NCI-H2196 (cell line): Measurements from ENCODE around the gene MGAT5B.

ENCODE experiments used
- DNase-seq: peaks from one replicate; lab custom pipeline; 2025; ENCODE audit not compliant: unreplicated experiment; lab: John Stamatoyannopoulos, UW

MGAT5B gene

GRCh38 chr17:76879254-76879653, 11.1 kb downstream of the MGAT5B start:
- no peak for DNase-seq

DNA sequence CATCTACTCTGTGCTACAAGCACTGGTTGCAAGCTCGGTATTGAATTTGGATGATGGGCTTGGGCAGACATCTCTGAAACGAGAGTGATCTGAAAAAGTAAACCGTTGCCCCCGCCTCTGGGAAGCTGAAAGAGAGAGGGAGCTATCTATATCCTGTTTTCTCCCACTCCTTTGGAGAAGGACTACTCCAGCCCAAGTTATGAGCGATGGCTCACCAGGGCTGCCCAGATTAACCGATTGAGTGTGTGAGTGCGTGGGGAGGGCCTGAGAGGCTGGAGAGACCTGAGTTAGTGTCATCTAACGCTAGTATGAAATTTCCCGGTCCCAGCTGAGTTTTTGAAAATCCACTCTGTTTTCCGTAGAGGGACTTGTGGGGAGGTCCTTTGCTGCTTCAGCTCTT, 11.5 kb downstream of the MGAT5B start:
- no peak for DNase-seq

- DNase-seq = no peak
Observed at GRCh38 chr17:76880268-76880667, 12.1 kb downstream of the MGAT5B start.

DNA sequence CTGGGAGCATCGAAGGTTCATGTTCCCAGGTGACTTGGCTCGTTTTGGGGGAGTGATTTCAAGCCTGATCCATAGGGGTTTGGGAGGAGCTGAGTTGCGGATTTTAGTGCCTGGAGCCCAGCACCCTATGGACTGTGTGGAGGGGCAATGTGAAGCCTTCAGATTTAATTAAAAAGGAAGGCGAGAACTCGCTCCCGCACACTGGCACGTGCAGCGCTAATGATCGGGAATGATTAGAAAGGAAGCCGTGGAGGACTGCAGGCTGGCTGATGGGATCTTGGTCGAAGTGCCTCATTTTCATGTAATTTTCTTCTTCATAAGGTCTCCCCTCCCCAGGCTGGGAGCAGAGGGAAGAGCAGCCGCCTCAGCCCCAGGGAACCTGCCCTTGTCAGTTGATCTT, 12.8 kb downstream of the MGAT5B start:
- no peak for DNase-seq

GRCh38 chr17:76881408-76881807, 13.2 kb downstream of the MGAT5B start:
- DNase-seq = no peak

- DNase-seq = no peak
Observed at GRCh38 chr17:76881966-76882365, 13.8 kb downstream of the MGAT5B start.

DNA sequence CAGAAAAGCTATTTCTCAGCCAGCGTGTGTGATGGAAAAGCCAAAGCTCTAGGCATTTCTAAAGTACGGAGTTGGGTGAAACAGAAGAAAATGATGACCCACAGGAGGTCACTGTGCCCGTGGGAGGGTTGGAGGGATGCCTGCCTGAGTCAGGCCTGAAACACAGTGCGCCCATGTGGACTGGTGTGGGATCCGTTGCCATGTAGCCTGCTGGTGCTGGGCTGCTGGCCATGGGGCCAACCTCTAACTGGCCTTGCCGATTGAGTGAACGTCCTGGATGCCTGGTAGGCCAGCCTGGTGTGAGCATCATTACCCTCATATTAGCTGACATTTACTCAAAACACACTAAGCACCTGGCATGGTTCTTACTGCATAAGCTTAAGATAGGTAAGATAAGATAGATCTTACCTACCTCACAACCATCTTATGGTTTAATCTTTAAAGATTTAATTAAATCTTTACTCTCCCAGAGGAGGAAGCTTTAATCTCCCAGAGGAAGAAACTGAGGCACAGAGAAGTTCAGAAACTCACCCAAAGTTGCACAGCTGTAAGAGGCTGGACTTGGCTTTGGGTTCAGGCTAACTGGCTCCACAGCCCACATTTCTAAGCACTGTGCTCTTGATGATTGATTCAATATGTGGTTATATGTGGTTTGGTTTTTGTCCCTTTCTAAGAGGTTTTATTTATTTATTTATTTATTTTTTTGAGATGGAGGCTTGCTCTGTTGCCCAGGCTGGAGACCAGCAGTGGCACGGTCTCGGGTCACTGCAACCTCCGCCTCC, 15.7 kb downstream of the MGAT5B start:
- DNase-seq = no peak

- no peak for DNase-seq
Observed at GRCh38 chr17:76884995-76885893, 17.0 kb downstream of the MGAT5B start.

GRCh38 chr17:76885894-76886290, 17.7 kb downstream of the MGAT5B start:
- DNase-seq = no peak

DNA sequence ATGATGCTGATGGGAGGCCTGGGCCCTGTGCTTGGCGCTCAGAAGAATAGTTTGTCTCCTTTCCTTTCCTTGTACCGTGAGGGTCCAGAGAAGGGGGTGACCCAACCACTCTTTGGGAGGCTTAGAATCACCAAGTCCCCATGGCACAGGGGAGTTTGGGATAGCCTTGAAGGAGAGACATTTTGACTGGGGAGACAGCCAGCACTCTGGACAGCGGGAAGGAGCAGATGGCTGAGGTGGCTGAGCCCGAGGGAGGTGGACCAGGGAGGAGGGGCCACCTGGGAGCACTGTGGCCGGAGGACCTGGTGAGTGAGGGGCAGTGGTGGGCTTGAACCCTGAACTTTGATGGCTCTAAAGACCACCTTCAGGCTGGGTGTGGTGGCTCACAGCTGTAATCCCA, 18.2 kb downstream of the MGAT5B start:
- no peak for DNase-seq

DNA sequence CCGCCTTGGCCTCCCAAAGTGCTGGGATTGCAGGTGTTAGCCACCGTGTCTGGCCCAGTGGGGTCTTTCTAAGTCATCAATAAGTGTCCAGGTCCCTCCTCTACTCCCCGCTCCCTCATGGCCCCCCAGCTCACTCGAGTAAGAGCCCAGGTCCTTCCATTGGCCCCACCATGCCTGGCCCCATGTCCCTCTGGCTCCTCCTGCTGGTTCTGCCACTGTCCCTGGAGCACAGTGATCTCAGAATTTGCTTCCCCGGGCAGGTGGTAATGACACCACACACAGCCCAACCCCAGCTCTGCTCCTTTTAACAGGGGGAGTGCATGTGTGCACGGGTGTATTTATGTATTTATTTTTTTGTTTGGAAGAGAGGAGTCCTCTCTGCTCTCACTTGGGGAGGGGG, 19.6 kb downstream of the MGAT5B start:
- DNase-seq = no peak

- no peak for DNase-seq
Observed at GRCh38 chr17:76888661-76889060, 20.5 kb downstream of the MGAT5B start.

- no peak for DNase-seq
Observed at GRCh38 chr17:76889323-76889722, 21.1 kb downstream of the MGAT5B start.

GRCh38 chr17:76892329-76892728, 24.1 kb downstream of the MGAT5B start:
- no peak for DNase-seq

DNA sequence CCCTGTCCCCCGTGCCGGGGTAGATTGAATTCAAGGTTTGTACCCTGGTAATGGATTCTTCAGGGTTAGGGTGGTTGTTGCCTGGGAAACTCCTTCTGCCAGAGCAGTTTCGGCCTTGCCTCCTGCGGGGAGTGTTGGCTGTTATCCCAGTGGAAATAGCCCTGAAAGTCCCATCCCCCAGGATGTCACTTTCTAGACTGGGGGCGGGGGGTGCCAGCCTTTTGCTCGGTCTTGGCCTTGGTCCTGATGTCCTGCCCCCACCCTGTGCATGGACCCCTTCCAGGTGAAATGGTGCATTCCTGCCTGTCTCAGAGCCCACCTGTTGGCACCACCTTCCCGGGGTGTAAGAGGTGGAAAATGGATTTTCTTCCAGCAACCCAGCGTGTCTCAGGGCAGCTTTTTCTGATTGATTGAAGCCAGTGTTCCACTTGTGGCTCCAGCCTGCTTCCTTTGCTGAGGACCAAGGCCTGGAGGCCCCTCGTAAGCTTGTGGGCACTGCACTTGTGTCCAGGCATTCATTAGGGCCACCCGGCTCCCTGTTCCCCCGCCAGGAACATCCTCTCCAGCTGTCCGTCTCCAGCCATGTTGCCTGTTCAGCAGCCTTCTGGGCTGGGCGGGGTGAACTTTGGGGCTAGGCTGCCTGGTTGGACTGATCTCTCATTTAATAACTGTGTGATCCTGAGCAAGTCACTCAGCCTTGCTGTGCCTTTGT, 25.6 kb downstream of the MGAT5B start:
- DNase-seq = no peak

- DNase-seq = no peak
Observed at GRCh38 chr17:76894842-76895241, 26.6 kb downstream of the MGAT5B start.

GRCh38 chr17:76897023-76897422, 28.8 kb downstream of the MGAT5B start:
- DNase-seq = no peak

DNA sequence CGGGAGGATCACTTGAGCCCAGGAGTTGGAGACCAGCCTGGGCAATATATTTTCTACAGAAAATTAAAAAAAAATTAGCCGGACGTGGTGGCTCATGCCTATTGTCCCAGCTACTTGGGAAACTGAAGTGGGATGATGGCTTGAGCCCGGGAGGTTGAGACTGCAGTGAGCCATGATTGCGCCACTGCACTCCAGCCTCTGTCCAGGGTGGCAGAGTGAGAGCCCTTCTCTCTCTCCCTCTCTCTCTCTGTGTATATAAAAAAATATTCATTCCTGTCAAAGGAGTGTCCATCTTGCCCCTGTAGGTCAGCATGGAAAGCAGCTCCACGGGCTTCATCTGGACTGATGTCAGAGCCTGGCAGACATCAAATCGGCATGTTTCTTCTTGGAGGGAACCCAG, 31.2 kb downstream of the MGAT5B start:
- no peak for DNase-seq

DNA sequence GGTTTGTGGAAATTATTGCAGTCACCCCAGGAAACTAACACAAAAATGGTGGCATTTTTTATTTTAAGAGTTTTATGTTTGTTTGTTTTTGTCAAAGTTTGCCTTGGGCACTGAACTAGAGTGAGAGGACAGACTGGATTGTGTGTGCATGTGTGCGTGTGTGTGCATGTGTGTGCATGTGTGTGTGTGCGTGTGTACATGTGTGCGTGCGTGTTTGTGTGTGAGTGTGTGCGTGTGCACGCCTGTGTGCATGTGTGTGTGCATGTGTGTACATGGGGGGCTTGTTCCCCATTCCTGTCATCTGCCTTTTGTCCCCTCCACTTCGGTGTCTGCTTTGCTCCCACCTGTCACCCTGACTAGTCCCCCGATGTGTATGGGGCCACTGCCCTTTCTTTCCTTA, 32.5 kb downstream of the MGAT5B start:
- DNase-seq = no peak

GRCh38 chr17:76901542-76902197, 33.5 kb downstream of the MGAT5B start:
- DNase-seq = no peak

DNA sequence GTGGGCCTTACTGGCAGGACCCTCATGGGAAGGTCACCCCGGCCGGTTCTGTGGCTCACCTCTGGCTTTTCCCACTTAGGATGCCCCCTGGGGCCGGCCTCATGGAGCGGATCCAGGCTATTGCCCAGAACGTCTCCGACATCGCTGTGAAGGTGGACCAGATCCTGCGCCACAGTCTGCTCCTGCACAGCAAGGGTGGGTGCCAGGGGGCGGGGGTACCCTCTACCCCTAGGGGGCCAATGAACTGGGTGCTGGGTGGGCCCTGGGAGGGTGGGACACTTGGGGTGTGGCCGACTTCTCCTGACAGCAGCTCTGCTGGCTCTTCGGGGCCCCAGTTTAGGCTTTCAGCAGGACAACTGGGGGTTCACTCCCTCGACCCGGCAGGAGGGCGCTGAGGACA, 34.3 kb downstream of the MGAT5B start:
- DNase-seq = no peak
